Adrenal gland (tissue), 5 donors: ENCODE measurements around the gene ZNF277.

Experiments
- CTCF ChIP-seq, 6 experiments: fragments of 450-650 bp in 4 of 6; fragments of 200-600 bp in 2 of 6; sonication (generic) in 1 of 6; IDR thresholded peaks; 1 replicate in 5 of 6; 2 replicates in 1 of 6; pipeline versions ENCODE4 v1.5.1 to v1.8.0; 2016 to 2021; ENCODE audit warnings: antibody characterized with exemption in 6 of 6, mild to moderate bottlenecking in 2 of 6, moderate library complexity in 1 of 6
- POLR2A ChIP-seq, 2 donors: fragments of 450-650 bp; IDR thresholded peaks; one replicate each; pipeline ENCODE4 v1.6.1; 2017; ENCODE audit warnings: antibody characterized with exemption in 2 of 2, mild to moderate bottlenecking in 2 of 2, moderate library complexity in 1 of 2
- donor health status: DM: no; HTN: no; CAD: no.

GRCh38 chr7:112381311-112382091 is 175.0 kb downstream of the ZNF277 start:
- TF ChIP-seq CTCF (IDR thresholded peaks at IDR 0.05) (no peak), POLR2A (IDR thresholded peaks at IDR 0.05) (no peak)
